ENCODE data around the gene LILRB1.
"Not testable (repeated sequence)": the region's sequence is repeated elsewhere in the genome, so short reads cannot be mapped to it uniquely, and the experiment has no call there.

The LILRB1 gene

GRCh38 chr19:54626757-54627156 lies 3.5 kb upstream of the LILRB1 start:
- CTCF ChIA-PET, result interaction anchor here (0.6 kb wide), 1 partner anchor 1325 kb away, joined by 3 read pairs; no protein-coding TSS in a partner anchor
- DNase-seq (ENCODE audit: low spot score), result no peak
- POLR2A ChIA-PET (ENCODE audit: low non-redundant PET), result no interaction called here
- TF ChIP-seq CTCF (conservative IDR thresholded peaks at IDR 0.05; ENCODE audit: low read depth), result no peak
- no peak overlapping the region for H3K27ac ChIP-seq

GRCh38 chr19:54627912-54628311 lies 2.4 kb upstream of the LILRB1 start:
- CTCF ChIA-PET; H3K27ac ChIP-seq; DNase-seq (ENCODE audit: low spot score); POLR2A ChIA-PET (ENCODE audit: low non-redundant PET): not testable (repeated sequence)

GRCh38 chr19:54630782-54631181 lies 498 bp downstream of the LILRB1 start:
- ChIA-PET CTCF (no interaction called here), POLR2A (ENCODE audit: low non-redundant PET) (no interaction called here)
- DNase-seq (ENCODE audit: low spot score), result no peak
- no peak for TF ChIP-seq CTCF (conservative IDR thresholded peaks at IDR 0.05; ENCODE audit: low read depth)
- no peak overlapping the region for H3K27ac ChIP-seq

- H3K27ac ChIP-seq; DNase-seq (ENCODE audit: low spot score); CTCF ChIA-PET; POLR2A ChIA-PET (ENCODE audit: low non-redundant PET): not testable (repeated sequence)
Measured at GRCh38 chr19:54631489-54632337, 1.4 kb downstream of the LILRB1 start.

- CTCF ChIA-PET; POLR2A ChIA-PET (ENCODE audit: low non-redundant PET); H3K27ac ChIP-seq; DNase-seq (ENCODE audit: low spot score): not testable (repeated sequence)
Measured at GRCh38 chr19:54632517-54632916, 2.2 kb downstream of the LILRB1 start.

- TF ChIP-seq CTCF (conservative IDR thresholded peaks at IDR 0.05; ENCODE audit: low read depth), result no peak
- CTCF ChIA-PET, result interaction anchor here (0.6 kb wide), 1 partner anchor 979 kb away, joined by 4 read pairs; no protein-coding TSS in a partner anchor
- DNase-seq (ENCODE audit: low spot score), result no peak
- POLR2A ChIA-PET (ENCODE audit: low non-redundant PET), result interaction anchor here (0.6 kb wide), 1 partner anchor 616 kb away, joined by 4 read pairs; no protein-coding TSS in a partner anchor
- no peak overlapping the region for H3K27ac ChIP-seq
Measured at GRCh38 chr19:54633401-54633800, 3.1 kb downstream of the LILRB1 start.

- DNase-seq (ENCODE audit: low spot score); CTCF ChIA-PET; POLR2A ChIA-PET (ENCODE audit: low non-redundant PET); H3K27ac ChIP-seq: not testable (repeated sequence)
Measured at GRCh38 chr19:54636081-54636480, 5.8 kb downstream of the LILRB1 start.

- H3K27ac ChIP-seq, result no peak overlapping the region
- no peak for TF ChIP-seq CTCF (conservative IDR thresholded peaks at IDR 0.05; ENCODE audit: low read depth)
- ChIA-PET CTCF (no interaction called here), POLR2A (ENCODE audit: low non-redundant PET) (no interaction called here)
- no peak for DNase-seq (ENCODE audit: low spot score)
Measured at GRCh38 chr19:54638683-54639082, 8.4 kb downstream of the LILRB1 start.

GRCh38 chr19:54642953-54643352 lies 12.7 kb downstream of the LILRB1 start:
- POLR2A ChIA-PET (ENCODE audit: low non-redundant PET); H3K27ac ChIP-seq: not testable (repeated sequence)

GRCh38 chr19:54643583-54643982 lies 13.3 kb downstream of the LILRB1 start:
- POLR2A ChIA-PET (ENCODE audit: low non-redundant PET); DNase-seq (ENCODE audit: low spot score); H3K27ac ChIP-seq; CTCF ChIA-PET: not testable (repeated sequence)

More at GRCh38 chr19:54642953-54643352, 12.7 kb downstream of the LILRB1 start:
- DNase-seq (ENCODE audit: low spot score); CTCF ChIA-PET: not testable (repeated sequence)

Data from RWPE1 (cell line).